ENCODE results near the gene OR6C75.
"Not testable (repeated sequence)": the region's sequence is repeated elsewhere in the genome, so short reads cannot be mapped to it uniquely, and the experiment has no call there.

OR6C75 gene

GRCh38 chr12:55362675-55363074 lies at the start of gene OR6C75:
Gene OR6C75, plus strand, starts transcription at chr12:55362975. Its CDS starts 2,136 bp downstream, at chr12:55365111.
- no peak for FAIRE-seq

- no peak for FAIRE-seq
These were observed 48.7 kb upstream of the OR6C75 start, which contains the start of gene OR6C1 for GRCh38 chr12:55314043-55314442. Gene OR6C1, plus strand, starts transcription at chr12:55314343. Its CDS starts 6,257 bp downstream, at chr12:55320600.

GRCh38 chr12:55320201-55320600 lies 42.6 kb upstream of the OR6C75 start:
- no peak for FAIRE-seq

- not testable (repeated sequence) for FAIRE-seq
These were observed 37.0 kb upstream of the OR6C75 start for GRCh38 chr12:55325801-55326200.

GRCh38 chr12:55330446-55330845 lies 32.3 kb upstream of the OR6C75 start, which contains the start of gene OR6C3:
Gene OR6C3, plus strand, starts transcription at chr12:55330746. Its CDS starts 955 bp downstream, at chr12:55331701.
- FAIRE-seq, result no peak

- no peak for FAIRE-seq
These were observed 26.8 kb upstream of the OR6C75 start for GRCh38 chr12:55336002-55336401.

GRCh38 chr12:55355338-55355737 lies 7.4 kb upstream of the OR6C75 start:
- FAIRE-seq, result not testable (repeated sequence)

GRCh38 chr12:55365086-55365485 lies 2.3 kb downstream of the OR6C75 start:
- FAIRE-seq, result no peak

GRCh38 chr12:55372521-55372920 lies 9.7 kb downstream of the OR6C75 start:
- FAIRE-seq, result peak; percentile 88

- no peak for FAIRE-seq
These were observed 23.1 kb downstream of the OR6C75 start for GRCh38 chr12:55385891-55386290.

GRCh38 chr12:55392032-55392795 lies 29.4 kb downstream of the OR6C75 start:
- FAIRE-seq, result no peak

- FAIRE-seq, result no peak
These were observed 33.6 kb downstream of the OR6C75 start for GRCh38 chr12:55396326-55396725.

GRCh38 chr12:55400229-55400628 lies 37.5 kb downstream of the OR6C75 start, which contains the start of gene OR6C65:
Gene OR6C65, plus strand, starts transcription at chr12:55400529. Its CDS starts 0 bp downstream, at chr12:55400529.
- no peak for FAIRE-seq

- FAIRE-seq, result no peak
These were observed 45.1 kb downstream of the OR6C75 start for GRCh38 chr12:55407866-55408265.

GRCh38 chr12:55409133-55409532 lies 46.4 kb downstream of the OR6C75 start:
- FAIRE-seq, result not testable (repeated sequence)

- not testable (repeated sequence) for FAIRE-seq
These were observed 49.4 kb downstream of the OR6C75 start for GRCh38 chr12:55412138-55412537.

- FAIRE-seq, result not testable (repeated sequence)
These were observed 51.0 kb downstream of the OR6C75 start for GRCh38 chr12:55413498-55414388.

- FAIRE-seq, result not testable (repeated sequence)
These were observed 51.6 kb downstream of the OR6C75 start for GRCh38 chr12:55414396-55414823.

- FAIRE-seq, result not testable (repeated sequence)
These were observed 52.1 kb downstream of the OR6C75 start for GRCh38 chr12:55414889-55415288.

GRCh38 chr12:55416961-55417360 lies 54.2 kb downstream of the OR6C75 start:
- FAIRE-seq, result no peak
